PC-9 (cell line): Measurements from ENCODE around the gene ABCB6. TPM values are rescaled to one million over a fixed set of nuclear protein-coding genes. Genes with fewer than 3 reads are reported as not detected.

Experiments used
- Bru-seq: library from RNA; stranded (reverse); fragments of 400-500 nt; gene quantifications from one replicate; lab custom pipeline; 2021; lab: Mats Ljungman, UMichigan
- BruChase-seq, 2 experiments: library from RNA; stranded (reverse); fragments of 400-500 nt; gene quantifications; one replicate each; lab custom pipeline; 2021; lab: Mats Ljungman, UMichigan
- BruUV-seq: library from RNA; stranded (reverse); fragments of 400-500 nt; replicated peaks from 2 replicates; lab custom pipeline; 2021; lab: Mats Ljungman, UMichigan
- CTCF ChIA-PET: fragments of 300-600 bp; sonication (Branson Sonifier 250); formaldehyde crosslinking; loops from one replicate; lab custom pipeline; 2022; ENCODE audit warnings: antibody characterized with exemption; lab: Charles Lee
- POLR2A ChIA-PET: fragments of 300-600 bp; sonication (Branson Sonifier 250); formaldehyde crosslinking; loops from one replicate; lab custom pipeline; 2022; ENCODE audit warnings: antibody characterized with exemption; ENCODE audit not compliant: unreplicated experiment; lab: Charles Lee
- DNase-seq, 2 experiments: peaks; one replicate each; pipeline versions ENCODE4 v3.0.0 to v3.0.0-alpha.2; 2015 to 2022; ENCODE audit warnings: mixed read lengths in 1 of 2
- H2AFZ ChIP-seq: fragments of 200-600 bp; sonication (generic); 2 replicates; pipeline ENCODE4 v1.8.1; 2017; ENCODE audit warnings: antibody characterized with exemption
- H3F3A ChIP-seq: fragments of 200-600 bp; sonication (generic); 2 replicates; pipeline ENCODE4 v1.8.1; 2017; ENCODE audit warnings: antibody characterized with exemption, mild to moderate bottlenecking, low read depth; ENCODE audit not compliant: insufficient read depth
- H3K27ac ChIP-seq: fragments of 200-600 bp; sonication (generic); 2 replicates; pipeline ENCODE4 v1.6.1; 2016; ENCODE audit warnings: mixed run types
- H3K27me3 ChIP-seq: fragments of 200-600 bp; sonication (generic); 2 replicates; pipeline ENCODE4 v1.6.1; 2016; ENCODE audit warnings: low read depth, mixed run types; ENCODE audit not compliant: insufficient read depth
- H3K36me3 ChIP-seq: fragments of 200-600 bp; sonication (generic); 2 replicates; pipeline ENCODE4 v1.6.1; 2016; ENCODE audit warnings: low read depth, mixed run types
- H3K4me1 ChIP-seq: fragments of 200-600 bp; sonication (generic); replicated peaks from 2 replicates; pipeline ENCODE4 v1.6.1; 2016; ENCODE audit warnings: mixed run types; ENCODE audit not compliant: insufficient read depth
- H3K4me2 ChIP-seq: fragments of 200-600 bp; sonication (generic); 2 replicates; pipeline ENCODE4 v1.6.1; 2017; ENCODE audit warnings: mixed run types
- H3K4me3 ChIP-seq: fragments of 200-600 bp; sonication (generic); 2 replicates; pipeline ENCODE4 v1.6.1; 2016; ENCODE audit warnings: mixed run types
- H3K79me2 ChIP-seq: fragments of 200-600 bp; sonication (generic); 2 replicates; pipeline ENCODE4 v1.6.1; 2017; ENCODE audit warnings: low read depth, mixed run types
- H3K9me2 ChIP-seq: fragments of 200-600 bp; sonication (generic); 2 replicates; pipeline ENCODE4 v1.8.1; 2017; ENCODE audit warnings: mild to moderate bottlenecking; ENCODE audit not compliant: insufficient read depth
- H3K9me3 ChIP-seq: fragments of 200-600 bp; sonication (generic); 2 replicates; pipeline ENCODE4 v1.8.1; 2016; ENCODE audit warnings: low read depth; ENCODE audit not compliant: insufficient read depth
- H4K20me1 ChIP-seq: fragments of 200-600 bp; sonication (generic); 2 replicates; pipeline ENCODE4 v1.8.1; 2017; ENCODE audit not compliant: insufficient read depth
- CTCF ChIP-seq: fragments of 200-600 bp; sonication (generic); conservative IDR thresholded peaks from 2 replicates; pipeline ENCODE4 v1.6.1; 2017; ENCODE audit warnings: mixed run types, antibody characterized with exemption, mild to moderate bottlenecking, moderate library complexity
- EZH2 ChIP-seq: fragments of 200-600 bp; sonication (generic); IDR thresholded peaks from 2 replicates; pipeline ENCODE4 v1.8.0; 2017; ENCODE audit warnings: antibody characterized with exemption, low read depth
- intact Hi-C: fragments of 100-400 bp; cut with micrococcal nuclease; formaldehyde crosslinking; loops from one replicate; pipeline ENCODE4 v1.10.0; 2022; ENCODE audit not compliant: unreplicated experiment
- long read RNA-seq: library from polyadenylated mRNA; stranded (forward); transcript quantifications from one replicate; pipeline ENCODE4 v2.0.0, GENCODE V29; 2022
- total RNA-seq: library from RNA; stranded (reverse); gene quantifications from 2 replicates; pipeline ENCODE4 v1.2.3, GENCODE V29; 2021

Gene ABCB6
- total RNA-seq, result 33.7 and 41.4 TPM in 2 replicates
- percentile 68 among the genes with signal in this experiment for Bru-seq, nascent RNA
- percentile 88 among the genes with signal in this experiment for BruChase-seq, experiment 1, labeled RNA remaining after a 2-hour chase
- BruChase-seq, experiment 2, labeled RNA remaining after a 6-hour chase, result percentile 87 among the genes with signal in this experiment
- long read RNA-seq, transcript ABCB6-201 (19 exons, 3,045 nt), result major isoform, 57 of 65 reads
- long read RNA-seq, partial matches to known transcripts, result 2 of 65 reads
- long read RNA-seq, other reads (novel, unspliced or antisense), result 6 of 65 reads

- peak within 1 kb of the TSS; percentile 90 for H3K27ac ChIP-seq
- H3F3A ChIP-seq, result peaks cover 16% of the 10 kb centered on the region; the same call in 1 of the 2 replicates
- DNase-seq, result peak; percentile 67 to 91
- TF ChIP-seq CTCF (no peak), EZH2 (no peak)
- H3K4me1 ChIP-seq, result peaks cover 13% of the 10 kb centered on the region
- no peaks in the 10 kb centered on the region for H3K9me2 ChIP-seq
- no peaks in the 10 kb centered on the region for H3K27me3 ChIP-seq
- BruUV-seq, result no TSS peak
- peak within 1 kb of the TSS; percentile 64 for H3K4me3 ChIP-seq
- no peaks in the 10 kb centered on the region for H3K9me3 ChIP-seq
- no peaks in the 10 kb centered on the region for H3K36me3 ChIP-seq
- CTCF ChIA-PET, result interaction anchor here (0.7 kb wide), 1 partner anchor 42 kb away, joined by 5 read pairs; the partner anchor contains the start of gene CNPPD1
- H4K20me1 ChIP-seq, result no peaks in the 10 kb centered on the region
- H3K4me2 ChIP-seq, result peak within 1 kb of the TSS; percentile 91
- intact Hi-C loops, result loop anchor here (1.0 to 2.0 kb wide), 6 partner anchors 10 to 75 kb away; partner anchors contain the start of genes ANKZF1, ATG9A, DNAJB2 and NHEJ1
- peaks cover 7% of the 10 kb centered on the region for H3K79me2 ChIP-seq
- POLR2A ChIA-PET, result interaction anchor here (0.6 to 0.7 kb wide), 5 partner anchors 21 to 188 kb away, joined by 3 to 12 read pairs (median 4); no protein-coding TSS in a partner anchor
- H2AFZ ChIP-seq, result peak within 1 kb of the TSS; percentile 75
Observed at GRCh38 chr2:219218732-219219701, at the start of gene ABCB6. Gene ABCB6, minus strand, starts transcription at chr2:219218958. Its CDS starts 285 bp downstream, at chr2:219218673.

GRCh38 chr2:219268294-219268693 is 49.5 kb upstream of the ABCB6 start:
- Histone ChIP-seq H2AFZ (no peak overlapping the region), H3K4me3 (no peak overlapping the region), H3K4me2 (no peak overlapping the region), H3K9me3 (no peaks in the 10 kb centered on the region), H4K20me1 (no peaks in the 10 kb centered on the region), H3F3A (peaks cover 5% of the 10 kb centered on the region; the same call in 1 of the 2 replicates), H3K4me1 (peaks cover 10% of the 10 kb centered on the region), H3K9me2 (no peaks in the 10 kb centered on the region), H3K27me3 (no peaks in the 10 kb centered on the region), H3K79me2 (no peaks in the 10 kb centered on the region), H3K36me3 (no peaks in the 10 kb centered on the region), H3K27ac (no peak overlapping the region)
- ChIA-PET CTCF (no interaction called here), POLR2A (no interaction called here)
- no peak for DNase-seq
- intact Hi-C loops, result no loop called here
- BruUV-seq, result no TSS peak
- TF ChIP-seq CTCF (no peak), EZH2 (no peak)

- H3F3A ChIP-seq, result no peaks in the 10 kb centered on the region
- no peaks in the 10 kb centered on the region for H3K9me2 ChIP-seq
- H3K4me2 ChIP-seq, result no peak overlapping the region
- H3K79me2 ChIP-seq, result no peaks in the 10 kb centered on the region
- TF ChIP-seq CTCF (no peak), EZH2 (no peak)
- H3K4me1 ChIP-seq, result no peaks in the 10 kb centered on the region
- ChIA-PET CTCF (no interaction called here), POLR2A (no interaction called here)
- intact Hi-C loops, result no loop called here
- BruUV-seq, result no TSS peak
- H3K9me3 ChIP-seq, result no peaks in the 10 kb centered on the region
- DNase-seq, result no peak
- no peaks in the 10 kb centered on the region for H3K36me3 ChIP-seq
- H3K27ac ChIP-seq, result no peak overlapping the region
- no peak overlapping the region for H2AFZ ChIP-seq
- no peak overlapping the region for H3K4me3 ChIP-seq
- H3K27me3 ChIP-seq, result no peaks in the 10 kb centered on the region
- H4K20me1 ChIP-seq, result no peaks in the 10 kb centered on the region
Observed at GRCh38 chr2:219266886-219267285, 48.1 kb upstream of the ABCB6 start.
